HG02759 (cell line): Measurements from ENCODE around the gene NDRG4.
"Not testable (repeated sequence)": the region's sequence is repeated elsewhere in the genome, so short reads cannot be mapped to it uniquely, and the experiment has no call there.

Experiments used
- ATAC-seq: cut with Tn5 transposase; IDR thresholded peaks from one replicate; pipeline ENCODE4 v1.9.1; 2021; ENCODE audit warnings: mild to moderate bottlenecking, moderate library complexity; ENCODE audit not compliant: unreplicated experiment

Gene NDRG4

DNA sequence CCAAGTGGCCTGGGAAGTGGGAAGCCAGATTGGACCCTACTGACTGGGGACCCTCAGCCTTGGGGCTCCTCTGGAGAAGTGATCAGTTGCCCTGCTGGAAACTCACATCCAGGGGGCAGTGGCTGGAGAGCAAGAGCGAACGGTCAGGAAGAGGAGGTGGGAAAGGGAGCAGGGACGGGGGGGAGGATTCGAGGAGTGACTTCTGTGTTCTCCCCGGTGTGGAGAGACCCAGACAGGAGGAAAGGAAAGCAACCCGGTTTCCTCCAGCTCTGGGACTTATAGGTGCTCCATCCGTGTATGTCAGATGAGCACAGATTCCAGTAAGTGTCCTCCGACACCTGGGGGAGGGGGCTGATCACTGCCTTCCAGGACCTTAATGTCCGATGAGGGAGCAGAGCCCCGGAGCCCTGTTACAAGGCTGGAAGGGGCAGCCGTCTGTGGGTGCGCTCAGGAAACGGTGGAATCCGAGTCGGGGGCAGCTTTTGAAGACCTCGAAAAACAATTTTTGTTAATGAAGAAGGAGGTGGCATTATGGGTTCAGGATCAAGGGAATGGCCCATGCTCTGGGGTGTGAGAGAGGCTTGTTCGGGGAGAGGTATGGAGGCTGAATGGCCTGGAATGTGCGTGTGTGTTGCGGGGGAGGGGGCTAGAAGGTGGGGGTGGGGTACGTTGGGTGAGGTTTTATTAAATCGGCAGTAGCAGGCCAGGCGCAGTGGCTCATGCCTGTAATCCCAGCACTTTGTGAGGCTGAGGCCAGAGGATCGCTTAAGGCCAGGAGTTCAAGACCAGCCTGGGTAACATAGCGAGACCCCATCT, 34.8 kb upstream of the NDRG4 start:
- no peak for ATAC-seq

DNA sequence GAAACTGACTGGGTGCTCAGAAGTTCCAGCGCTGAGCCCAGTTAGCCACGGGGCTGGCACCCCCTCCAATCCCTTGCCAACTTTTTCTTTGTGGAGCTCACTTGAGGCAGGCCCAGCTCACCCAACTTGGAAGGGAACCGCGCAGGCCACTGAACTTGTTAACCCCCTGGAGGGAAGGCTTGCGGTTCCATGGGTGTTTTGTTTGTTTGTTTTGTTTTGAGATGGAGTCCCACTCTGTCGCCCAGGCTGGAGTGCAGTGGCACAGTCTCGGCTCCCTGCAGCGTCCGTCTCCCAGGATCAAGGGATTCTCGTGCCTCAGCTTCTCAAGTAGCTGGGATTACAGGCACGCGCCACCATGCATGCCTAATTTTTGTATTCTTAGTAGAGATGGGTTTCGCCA, 34.1 kb upstream of the NDRG4 start:
- no peak for ATAC-seq

DNA sequence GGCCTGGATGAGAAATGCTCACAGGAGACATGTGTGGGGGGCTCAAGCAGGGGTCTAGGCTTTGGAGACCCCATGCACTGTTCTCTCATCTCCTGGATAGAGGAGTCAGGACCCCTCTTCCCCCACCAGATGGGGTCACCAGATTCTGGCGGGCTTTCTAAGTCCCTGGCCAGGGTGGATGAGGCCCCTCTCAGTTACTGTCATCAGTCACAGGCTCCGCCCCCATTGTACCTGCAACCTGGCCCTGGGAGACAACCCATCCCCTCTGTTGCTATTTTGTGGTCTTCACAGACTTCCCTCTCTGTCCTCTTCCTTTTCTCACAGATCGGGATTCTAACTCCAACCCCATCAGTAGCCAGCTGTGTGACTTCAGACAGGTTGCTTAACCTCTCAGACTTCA, 33.5 kb upstream of the NDRG4 start:
- ATAC-seq, result no peak

DNA sequence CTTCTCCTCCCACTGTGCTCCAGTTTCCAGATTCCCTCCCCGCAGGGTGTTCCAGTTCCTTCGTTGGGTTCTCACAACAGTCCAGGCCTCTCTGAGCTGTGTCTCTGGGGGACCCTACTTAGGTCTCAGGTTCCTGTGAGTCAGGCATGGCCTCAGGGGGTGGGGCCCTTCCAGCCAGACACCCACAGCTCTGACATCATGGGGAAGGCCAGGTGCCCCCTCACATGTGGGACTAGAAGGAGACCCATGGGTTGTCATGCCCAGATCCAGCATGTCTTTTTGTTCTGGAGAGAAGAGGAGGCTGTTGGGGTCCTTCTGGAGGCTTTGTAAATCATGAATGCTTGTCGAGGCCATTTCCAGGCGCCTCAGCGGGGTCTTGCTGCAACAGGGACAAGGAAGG, 32.0 kb upstream of the NDRG4 start:
- ATAC-seq, result no peak

DNA sequence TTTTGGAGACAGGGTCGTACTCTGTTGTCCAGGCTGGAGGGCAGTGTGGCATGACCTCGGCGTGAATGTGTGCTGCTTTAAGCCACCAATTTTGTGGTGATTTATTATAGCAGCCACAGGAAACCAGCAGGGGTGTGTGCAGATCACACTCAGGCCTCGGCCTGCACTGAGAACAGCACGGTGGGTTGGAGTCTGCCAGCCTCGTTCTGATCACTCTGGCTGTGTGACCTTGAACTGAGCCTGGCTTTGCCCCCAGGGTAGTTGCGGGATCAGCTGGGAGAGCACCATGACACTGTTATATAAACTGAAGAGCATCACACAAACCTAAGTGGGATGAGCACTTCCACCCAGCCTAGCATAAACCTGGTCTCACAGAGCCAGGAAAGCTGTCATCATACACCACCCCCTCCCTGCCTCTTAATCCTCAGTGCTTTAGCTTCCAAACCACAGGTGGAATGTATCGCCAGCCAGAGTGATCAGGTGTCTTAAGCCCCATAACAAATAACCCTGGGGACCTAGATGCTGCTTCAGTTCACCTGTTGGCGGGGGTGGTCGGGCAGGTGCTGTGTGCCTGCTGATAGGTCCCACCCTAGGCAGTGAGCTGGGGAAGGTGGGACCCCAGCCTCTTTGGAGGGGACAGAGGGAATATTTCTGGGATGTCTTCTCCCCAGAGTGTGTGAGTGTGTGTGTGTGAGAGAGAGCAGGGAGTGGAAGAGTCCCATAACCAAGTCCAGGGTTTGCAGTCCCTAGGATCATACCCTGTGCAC, 28.6 kb upstream of the NDRG4 start:
- no peak for ATAC-seq

DNA sequence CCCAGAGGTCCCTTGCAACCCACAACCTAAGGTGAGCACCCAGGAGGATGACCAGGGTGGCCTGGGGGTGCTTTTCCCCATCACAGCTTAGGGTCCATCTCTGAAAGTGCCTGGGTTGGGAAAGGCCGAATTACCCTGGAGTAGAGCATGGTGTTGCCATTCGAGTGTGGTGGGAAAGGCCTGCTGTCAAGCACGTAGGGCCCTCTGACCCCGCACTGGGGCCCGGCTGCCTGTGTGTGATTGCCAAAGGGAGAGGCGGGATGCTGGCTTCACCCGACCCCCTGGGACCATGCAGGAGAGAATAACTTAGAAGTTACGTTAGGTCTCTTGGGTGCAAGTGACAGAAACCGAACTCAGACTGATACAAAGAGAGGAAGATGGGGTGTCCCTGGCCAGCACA, 27.7 kb upstream of the NDRG4 start:
- ATAC-seq, result no peak

DNA sequence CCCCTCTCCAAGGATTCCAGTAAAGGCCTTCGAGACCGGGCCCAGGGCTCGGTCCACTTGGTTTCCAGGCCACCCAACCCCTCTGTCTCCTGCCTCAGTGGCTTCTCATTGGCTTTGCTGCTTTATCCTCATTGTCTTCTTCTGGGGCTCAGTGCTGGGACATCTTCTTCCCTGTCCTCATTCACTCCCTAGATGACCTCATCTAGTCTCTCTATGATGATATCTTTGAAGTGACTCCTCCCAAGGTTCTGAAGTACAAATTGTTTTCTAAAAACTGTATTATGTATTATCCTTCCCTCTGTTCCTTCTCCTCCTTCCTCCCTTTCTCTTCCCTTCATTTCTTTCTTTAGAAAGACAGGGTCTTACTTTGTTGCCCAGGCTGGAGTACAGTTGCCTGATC, 27.1 kb upstream of the NDRG4 start:
- no peak for ATAC-seq

DNA sequence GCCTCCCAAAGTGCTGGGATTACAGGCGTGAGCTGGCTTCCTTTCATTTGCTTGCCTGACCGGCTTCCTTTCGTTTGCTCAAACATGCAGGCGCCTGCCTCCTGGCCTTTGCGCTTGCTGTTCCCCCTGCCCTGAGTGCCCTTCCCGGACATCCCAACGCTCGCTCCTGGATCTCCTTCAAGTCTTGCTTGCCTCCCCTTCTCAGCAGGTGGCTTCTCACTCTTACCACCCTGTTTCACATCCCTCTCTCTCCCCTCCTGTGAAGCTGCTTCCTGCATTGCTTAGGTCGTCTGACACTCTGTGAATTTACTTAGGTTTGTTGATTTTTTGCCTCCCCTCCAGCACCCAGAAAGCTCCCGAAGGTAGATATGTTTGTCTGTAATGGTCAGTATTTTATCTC, 25.6 kb upstream of the NDRG4 start:
- no peak for ATAC-seq

DNA sequence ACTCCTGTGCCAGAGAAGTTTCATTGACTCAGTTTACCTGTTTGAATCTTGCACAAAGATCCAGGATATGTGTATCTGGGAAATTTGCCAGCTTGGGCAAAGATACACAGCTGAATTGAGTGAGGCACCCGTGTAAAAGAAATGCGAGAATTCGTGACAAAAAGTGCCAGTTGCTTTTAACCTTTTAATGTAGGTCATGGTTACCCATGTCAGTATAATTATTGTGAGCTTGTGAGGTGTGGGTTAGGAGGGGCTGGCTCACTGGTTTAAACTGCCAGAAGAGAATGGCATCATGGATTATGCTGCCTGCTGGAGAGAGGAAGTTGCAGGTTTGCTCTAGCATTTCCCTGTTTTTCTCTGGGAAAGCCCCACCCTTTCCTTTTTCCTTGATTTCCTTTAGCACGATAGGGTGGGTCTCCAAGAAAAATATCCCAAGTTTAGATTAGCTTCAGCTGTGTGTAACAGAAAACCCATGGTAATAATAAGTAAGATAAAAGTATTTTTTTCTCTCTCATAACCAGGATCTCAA, 24.8 kb upstream of the NDRG4 start:
- no peak for ATAC-seq

DNA sequence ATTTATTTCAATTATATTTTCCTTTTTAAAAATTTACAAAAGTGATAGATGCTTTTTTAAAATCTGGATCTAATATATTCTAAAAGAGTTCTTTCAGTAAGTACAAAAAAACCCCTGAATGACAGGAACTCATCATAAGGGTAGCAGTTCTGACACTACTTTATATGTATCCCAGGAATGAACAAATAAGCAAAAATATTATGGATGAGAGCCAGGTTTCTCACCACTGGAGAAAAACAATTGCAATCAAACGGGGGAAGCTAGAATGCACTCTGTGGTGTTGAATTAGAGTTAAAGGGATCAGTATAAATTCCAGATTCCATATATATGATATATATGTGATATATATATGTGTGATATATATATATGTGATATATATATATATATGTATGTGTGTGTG, 23.2 kb upstream of the NDRG4 start:
- ATAC-seq, result no peak

DNA sequence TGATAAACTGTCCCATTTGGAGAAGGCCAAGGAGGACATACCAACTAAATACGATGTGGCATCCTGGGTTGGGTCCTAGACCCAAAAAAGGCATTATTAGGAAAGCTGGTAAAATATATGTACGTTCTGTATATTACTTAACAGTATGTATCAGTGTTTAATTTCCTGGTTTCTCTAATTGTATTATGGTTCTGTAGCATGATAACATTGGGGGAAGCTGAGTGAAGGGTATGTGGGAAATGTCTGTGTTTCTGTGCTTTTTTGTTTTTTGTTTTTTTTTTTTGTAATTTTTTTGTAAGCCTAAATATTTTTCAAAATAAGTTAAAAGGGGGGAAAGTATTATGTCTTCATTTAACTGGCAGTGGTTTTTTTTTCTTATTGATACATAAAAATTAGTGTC, 21.5 kb upstream of the NDRG4 start:
- ATAC-seq, result no peak

DNA sequence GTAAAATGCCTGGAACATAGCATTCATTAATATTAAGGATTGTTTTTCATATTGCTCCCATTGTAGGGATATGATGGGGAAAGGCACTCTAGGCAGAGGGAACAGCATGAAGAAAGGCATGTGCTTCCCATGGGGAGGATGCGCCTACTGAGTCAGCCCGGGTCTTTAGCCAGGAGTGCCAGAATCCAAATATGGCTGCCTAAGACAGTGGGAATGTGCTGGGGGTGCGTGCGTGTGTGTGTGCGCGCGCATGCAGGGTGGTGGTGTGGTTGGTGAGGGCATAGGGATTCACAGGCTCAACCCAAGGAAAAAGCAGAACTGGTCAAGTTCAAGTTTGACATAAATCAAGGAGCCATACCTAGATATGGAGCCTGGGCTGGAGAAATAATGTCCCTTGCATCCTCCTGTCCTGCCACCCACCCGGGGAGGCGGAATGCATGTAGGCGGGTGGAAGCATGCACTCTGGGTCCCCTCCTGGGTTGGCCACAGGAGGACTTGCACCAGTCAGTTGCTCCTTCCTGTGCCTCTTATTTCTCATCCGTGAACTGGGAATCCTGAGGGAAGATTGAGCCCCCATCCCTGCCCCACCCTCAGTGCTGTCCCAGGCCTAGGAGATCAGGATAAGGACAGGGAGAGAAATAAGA, 18.6 kb upstream of the NDRG4 start:
- no peak for ATAC-seq

DNA sequence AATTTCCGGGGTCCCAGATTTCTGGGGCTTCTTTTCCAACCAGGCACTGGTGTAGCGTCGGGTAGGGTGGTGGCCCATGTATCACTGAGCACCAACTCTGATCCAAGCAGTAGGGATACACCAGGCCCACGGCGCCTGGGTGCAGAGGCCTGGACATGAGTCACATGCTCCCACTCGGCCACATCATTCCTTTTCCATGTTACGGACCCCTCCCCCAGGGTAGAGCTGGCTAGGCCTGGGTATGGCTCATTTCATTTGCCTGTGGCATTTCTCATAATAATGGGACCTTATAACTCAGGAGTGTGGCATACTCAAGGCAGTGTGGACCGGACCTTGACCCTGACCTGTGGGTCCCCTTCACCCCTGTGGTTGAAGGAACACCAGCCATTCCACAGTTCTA, 18.0 kb upstream of the NDRG4 start:
- no peak for ATAC-seq

DNA sequence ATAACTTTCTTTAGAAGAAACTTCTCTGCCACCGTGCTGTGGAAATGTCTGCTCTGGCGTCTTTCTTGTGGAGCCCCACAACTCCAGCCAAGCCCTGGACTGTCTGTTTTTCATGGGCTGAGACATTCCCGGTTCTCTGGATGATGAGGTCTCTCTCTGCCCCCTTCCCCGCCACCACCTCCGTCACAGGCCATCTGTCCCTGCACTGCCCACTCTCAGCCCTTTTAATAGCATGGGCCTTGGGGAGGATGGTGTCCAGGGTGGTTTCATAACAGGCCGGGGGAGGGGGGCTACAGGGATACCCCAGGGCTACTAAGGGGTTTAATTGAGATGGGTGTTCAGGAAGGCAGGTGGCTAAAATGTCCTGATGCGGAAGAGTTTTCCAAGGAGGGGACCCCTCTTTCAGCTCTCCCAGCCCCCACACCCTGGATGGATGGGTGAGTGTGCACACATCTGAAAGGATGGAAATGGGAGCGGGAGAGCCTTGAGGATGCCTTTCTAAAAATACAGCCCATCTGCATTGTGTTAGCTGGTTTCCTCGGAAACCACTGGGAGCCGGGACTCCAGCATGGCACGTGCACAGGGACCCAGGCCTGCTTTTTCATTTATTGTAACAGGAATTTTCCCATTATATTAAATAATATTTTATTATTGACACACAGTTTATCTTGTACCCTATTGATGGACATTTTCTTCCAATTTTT, 14.6 kb upstream of the NDRG4 start:
- no peak for ATAC-seq

DNA sequence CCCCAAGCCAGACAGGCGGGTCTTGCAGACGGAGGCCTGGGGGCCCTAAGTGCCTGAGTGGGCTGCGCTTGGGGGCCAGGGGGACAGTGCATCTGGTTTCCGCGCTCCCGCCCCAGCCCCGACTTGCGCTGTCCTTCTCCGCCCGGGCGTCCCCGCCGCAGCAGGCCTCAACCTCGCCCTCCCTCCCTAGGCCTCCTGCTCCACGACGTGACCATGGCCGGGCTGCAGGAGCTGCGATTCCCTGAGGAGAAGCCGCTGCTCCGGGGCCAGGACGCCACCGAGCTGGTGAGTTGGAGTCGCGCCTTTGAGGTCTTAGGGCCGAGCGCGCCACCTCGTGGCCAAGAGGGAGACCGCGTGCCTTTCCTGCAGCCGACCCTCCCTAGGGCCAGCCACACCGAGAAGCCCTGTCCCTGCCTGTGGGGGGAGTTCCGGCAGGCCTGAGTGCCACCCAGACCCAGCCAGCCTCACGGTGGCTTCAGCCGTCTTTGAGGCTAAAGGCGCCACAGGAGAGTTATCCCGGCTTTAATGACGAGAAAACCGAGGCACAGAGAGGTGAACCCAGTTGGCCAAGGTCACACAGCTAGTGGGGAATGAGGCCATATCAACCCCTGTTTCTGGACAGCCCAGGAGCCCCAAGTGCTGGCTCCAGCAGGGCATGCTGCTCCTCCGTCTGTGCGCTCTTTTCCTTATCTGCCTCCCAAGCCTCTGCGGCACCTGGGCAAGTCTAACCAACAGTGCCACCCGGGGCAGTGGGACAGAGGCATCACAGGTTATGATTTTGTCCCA, 12.2 kb upstream of the NDRG4 start:
- peak; percentile 90 for ATAC-seq

DNA sequence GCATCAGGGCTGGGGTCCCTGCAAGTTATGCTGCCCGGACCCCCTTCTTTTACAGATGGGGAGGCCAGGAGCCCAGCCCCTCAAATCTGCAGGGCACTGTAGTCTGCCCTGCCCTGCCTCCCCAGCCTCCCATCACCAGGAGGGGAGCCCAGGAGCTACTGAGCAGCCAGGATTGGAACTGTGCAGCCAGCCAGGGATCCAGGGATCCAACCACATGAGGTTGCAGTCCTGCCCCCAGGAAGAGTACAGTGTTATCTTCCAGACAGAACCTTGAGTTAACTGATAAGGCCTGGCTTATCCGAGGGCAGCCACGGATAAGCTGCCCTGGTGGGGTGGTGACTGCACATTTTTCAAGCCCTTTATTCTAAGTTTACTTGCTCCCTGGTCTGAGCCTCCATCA, 11.4 kb upstream of the NDRG4 start:
- ATAC-seq, result no peak

DNA sequence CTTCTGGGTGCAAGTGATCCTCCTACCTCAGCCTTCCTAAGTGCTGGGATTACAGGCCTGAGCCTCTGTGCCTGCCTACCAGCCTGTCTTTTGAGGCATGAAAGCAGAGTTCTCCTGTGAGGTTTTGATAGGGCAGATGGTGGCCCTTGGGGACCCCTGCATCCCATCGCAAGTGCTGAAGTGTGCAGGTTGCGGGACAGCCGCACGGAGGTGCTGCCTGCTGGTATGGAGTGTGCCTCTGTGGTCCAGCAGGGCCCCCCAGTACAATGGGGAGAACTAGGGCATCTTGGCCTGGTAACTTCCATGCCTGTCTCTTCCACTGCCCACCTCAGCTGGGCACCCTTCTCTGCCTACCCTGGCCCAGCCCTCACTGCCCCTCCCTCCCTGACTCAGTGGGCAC, 9.9 kb upstream of the NDRG4 start:
- no peak for ATAC-seq

DNA sequence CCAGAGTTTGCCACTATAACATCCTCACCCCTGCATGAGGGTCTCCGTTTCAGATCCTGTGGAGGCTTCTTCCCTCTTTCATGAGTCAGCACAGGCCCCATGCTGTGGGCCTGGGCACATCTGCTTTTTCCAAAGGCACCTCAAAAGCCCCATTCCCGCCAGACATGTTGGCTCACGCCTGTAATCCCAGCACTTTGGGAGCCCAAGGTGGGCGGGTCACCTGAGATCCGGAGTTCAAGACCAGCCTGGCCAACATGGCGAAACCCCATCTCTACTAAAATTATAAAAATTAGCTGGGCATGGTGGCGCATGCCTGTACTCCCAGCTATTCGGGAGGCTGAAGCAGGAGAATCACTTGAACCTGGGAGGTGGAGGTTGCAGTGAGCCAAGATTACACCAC, 9.4 kb upstream of the NDRG4 start:
- ATAC-seq, result not testable (repeated sequence)

DNA sequence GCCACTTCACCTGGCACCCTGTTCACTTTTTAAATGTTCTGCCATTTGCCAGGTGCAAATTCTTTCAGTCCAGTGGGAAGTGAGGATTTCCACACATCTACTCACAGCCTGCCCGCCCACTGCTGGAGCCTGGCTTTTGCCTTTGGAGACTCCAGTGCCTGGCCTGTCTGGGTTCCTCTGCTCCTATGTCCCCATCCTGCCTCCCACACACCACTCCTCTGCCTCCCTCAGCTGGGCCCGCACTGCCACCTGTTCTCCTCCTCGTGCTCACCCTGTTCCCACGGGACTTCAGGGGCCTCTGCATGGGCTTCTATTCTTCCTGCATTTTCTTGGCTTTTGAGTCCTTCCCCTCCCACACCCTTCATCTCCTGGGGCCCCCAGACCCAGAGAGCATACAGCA, 7.9 kb upstream of the NDRG4 start:
- ATAC-seq, result no peak

DNA sequence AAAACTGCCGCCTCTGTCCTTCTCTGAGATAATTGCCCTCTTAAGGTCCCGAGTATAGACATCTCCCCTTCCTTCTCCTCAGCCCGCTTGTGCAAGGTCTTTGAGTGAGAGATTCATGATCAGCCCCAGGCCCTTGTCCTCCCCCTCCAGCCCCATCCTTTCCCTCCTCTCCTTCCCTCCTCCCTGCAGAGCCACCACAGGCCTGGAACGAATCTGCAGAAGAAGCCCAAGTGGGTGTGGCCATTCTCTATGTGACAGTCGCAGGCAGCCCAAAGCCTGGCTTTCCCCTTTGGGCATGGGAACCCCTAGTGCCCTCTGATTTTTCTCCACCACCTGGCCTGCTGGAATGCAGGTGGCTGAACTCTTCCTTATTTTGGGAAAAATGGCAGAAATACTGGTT, 7.2 kb upstream of the NDRG4 start:
- no peak for ATAC-seq
